Measurements from ENCODE around the gene CHST11.

DNA sequence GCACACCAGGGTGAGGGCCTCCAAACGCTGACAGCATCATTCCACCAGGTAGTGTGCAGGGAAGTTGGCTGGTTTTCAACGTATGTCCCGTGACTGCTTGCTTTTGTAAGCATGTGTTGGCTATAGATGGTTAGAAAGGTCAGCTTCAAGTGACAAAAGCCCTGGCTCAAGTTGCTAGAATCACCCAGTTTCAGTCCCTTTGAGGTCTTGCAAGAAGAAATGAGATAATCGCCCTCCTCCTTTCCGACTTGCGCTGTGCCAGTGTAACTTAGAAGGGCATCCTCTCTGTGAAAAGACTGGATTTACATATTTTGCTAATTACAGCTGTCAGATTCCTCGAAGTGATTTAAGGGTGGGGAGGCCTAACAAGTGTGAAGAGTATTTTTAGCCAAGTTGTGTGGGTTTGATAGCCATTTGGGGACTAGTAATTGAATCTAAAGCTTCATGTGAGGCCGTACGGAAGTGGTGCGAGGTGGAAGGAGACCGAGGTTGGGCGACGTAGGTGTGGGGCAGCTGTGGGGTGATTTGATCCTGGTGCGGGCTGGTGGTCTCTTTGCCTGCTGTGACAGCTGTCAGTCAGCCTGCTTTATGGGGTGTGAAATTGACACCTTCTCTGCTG, 94.7 kb downstream of the CHST11 start:
- TF ChIP-seq, protein P1, sequence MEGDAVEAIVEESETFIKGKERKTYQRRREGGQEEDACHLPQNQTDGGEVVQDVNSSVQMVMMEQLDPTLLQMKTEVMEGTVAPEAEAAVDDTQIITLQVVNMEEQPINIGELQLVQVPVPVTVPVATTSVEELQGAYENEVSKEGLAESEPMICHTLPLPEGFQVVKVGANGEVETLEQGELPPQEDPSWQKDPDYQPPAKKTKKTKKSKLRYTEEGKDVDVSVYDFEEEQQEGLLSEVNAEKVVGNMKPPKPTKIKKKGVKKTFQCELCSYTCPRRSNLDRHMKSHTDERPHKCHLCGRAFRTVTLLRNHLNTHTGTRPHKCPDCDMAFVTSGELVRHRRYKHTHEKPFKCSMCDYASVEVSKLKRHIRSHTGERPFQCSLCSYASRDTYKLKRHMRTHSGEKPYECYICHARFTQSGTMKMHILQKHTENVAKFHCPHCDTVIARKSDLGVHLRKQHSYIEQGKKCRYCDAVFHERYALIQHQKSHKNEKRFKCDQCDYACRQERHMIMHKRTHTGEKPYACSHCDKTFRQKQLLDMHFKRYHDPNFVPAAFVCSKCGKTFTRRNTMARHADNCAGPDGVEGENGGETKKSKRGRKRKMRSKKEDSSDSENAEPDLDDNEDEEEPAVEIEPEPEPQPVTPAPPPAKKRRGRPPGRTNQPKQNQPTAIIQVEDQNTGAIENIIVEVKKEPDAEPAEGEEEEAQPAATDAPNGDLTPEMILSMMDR (conservative IDR thresholded peaks at IDR 0.05; ENCODE audit: low read depth, low read length) = no peak
- TF ChIP-seq EZH2 (IDR thresholded peaks at IDR 0.05; ENCODE audit: borderline replicate concordance, low read depth, low read length, poor library complexity, severe bottlenecking) = no peak

All from A673 (cell line).